Sigmoid colon (tissue), 7 donors: ENCODE measurements around the gene GOPC. TPM values are rescaled to one million over a fixed set of nuclear protein-coding genes. Genes with fewer than 3 reads are reported as not detected.
"Not testable (repeated sequence)": the region's sequence is repeated elsewhere in the genome, so short reads cannot be mapped to it uniquely, and the experiment has no call there.

ENCODE experiments used
- DNase-seq: peaks from one replicate; pipeline ENCODE4 v3.0.0-alpha.2; 2019
- H3K27ac ChIP-seq, 4 donors: fragments of 200-600 bp; sonication (generic); one replicate each; pipeline ENCODE4 v1.5.1; 2016 to 2019; ENCODE audit warnings: mild to moderate bottlenecking in 1 of 4
- H3K27me3 ChIP-seq, 3 donors: fragments of 200-600 bp; sonication (generic); one replicate each; pipeline ENCODE4 v1.5.1; 2019; ENCODE audit warnings: mild to moderate bottlenecking in 1 of 3
- H3K36me3 ChIP-seq, 4 donors: fragments of 200-600 bp; sonication (generic); one replicate each; pipeline ENCODE4 v1.5.1; 2016 to 2019
- H3K4me1 ChIP-seq, 4 donors: fragments of 200-600 bp; sonication (generic); one replicate each; pipeline ENCODE4 v1.5.1; 2017 to 2019
- H3K4me3 ChIP-seq, 4 donors: fragments of 200-600 bp; sonication (generic); one replicate each; pipeline ENCODE4 v1.5.1; 2017 to 2019; ENCODE audit warnings: mild to moderate bottlenecking in 2 of 4, moderate library complexity in 1 of 4
- H3K9me3 ChIP-seq, 4 donors: fragments of 200-600 bp in 3 of 4; sonication (generic) in 3 of 4; one replicate each; pipeline versions ENCODE4 v1.5.1 to v1.6.1; 2013 to 2019
- CTCF ChIP-seq, 4 experiments: fragments of 450-650 bp in 3 of 4; fragments of 200-600 bp in 1 of 4; IDR thresholded peaks; one replicate each; pipeline ENCODE4 v1.5.1; 2016 to 2019; ENCODE audit warnings: antibody characterized with exemption in 4 of 4, mild to moderate bottlenecking in 3 of 4, moderate library complexity in 2 of 4
- EP300 ChIP-seq, 4 donors: sonication (generic); formaldehyde crosslinking; IDR thresholded peaks; one replicate each; pipeline ENCODE4 v1.6.1; 2017; ENCODE audit warnings: antibody characterized with exemption in 4 of 4
- POLR2A ChIP-seq, 2 donors: fragments of 450-650 bp; IDR thresholded peaks; one replicate each; pipeline ENCODE4 v1.6.1; 2016; ENCODE audit warnings: antibody characterized with exemption in 2 of 2, mild to moderate bottlenecking in 2 of 2, moderate library complexity in 2 of 2
- POLR2AphosphoS5 ChIP-seq, 4 donors: sonication (generic); formaldehyde crosslinking; IDR thresholded peaks; one replicate each; pipeline ENCODE4 v1.6.1; 2017; ENCODE audit warnings: antibody characterized with exemption in 4 of 4
- WGBS, 2 donors: extraction: QIAGEN DNeasy Blood & Tissue Kit; methylation state at CpG; one replicate each; pipeline ENCODE4 v1.1.7; 2013; 5-methylcytosine and 5-hydroxymethylcytosine counted together
- intact Hi-C: fragments of 100-400 bp; cut with DNase I; formaldehyde crosslinking; loops from one replicate; pipeline ENCODE4 v1.15.1; 2023
- polyA plus RNA-seq, 3 donors: library from polyadenylated mRNA; stranded (reverse); fragments of 200-250 nt; gene quantifications; one replicate each; pipeline ENCODE4 v1.2.3, GENCODE V29; 2013
- total RNA-seq, 4 donors: library from RNA; depleted of rRNA; stranded (reverse); fragments of >200 nt; gene quantifications; one replicate each; pipeline ENCODE4 v1.1.0, GENCODE V29; 2016
- donor health status: healthy with polysubstance abuse.
- donor health status: Bipolar disorder and iron deficiency.
- donor health status: healthy.

GOPC gene
- total and polyA plus RNA-seq, 7 donors = 14.8 to 28.1 (median 26.0) TPM

DNA sequence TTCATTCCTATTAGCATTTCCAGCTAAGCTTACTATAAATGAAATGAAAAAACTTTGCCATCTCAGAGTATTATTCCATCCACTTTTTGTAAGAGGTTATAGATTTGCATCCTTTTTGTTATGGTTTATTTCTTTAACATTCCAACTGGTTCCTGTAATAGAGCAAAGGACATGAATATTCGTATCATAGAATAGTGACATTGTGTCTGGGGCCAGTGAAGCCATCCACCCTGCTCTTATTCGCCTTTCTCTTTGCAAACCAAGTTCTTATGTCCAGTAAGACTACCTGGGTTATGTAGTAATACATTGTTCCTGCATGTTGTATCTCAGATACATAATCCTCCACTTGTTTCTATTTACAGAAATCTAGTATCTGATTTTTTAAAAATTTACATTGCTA lies 76.7 kb downstream of the GOPC start:
- H3K36me3 ChIP-seq = no peaks in the 10 kb centered on the region
- intact Hi-C loops = no loop called here
- 95 to 100% methylated on average over 2 of the region's 2 CpGs for WGBS, 2 donors

GRCh38 chr6:117521791-117522502 lies 80.4 kb downstream of the GOPC start:
- intact Hi-C loops = no loop called here
- TF ChIP-seq EP300 (IDR thresholded peaks at IDR 0.05) = no peak
- no peak for TF ChIP-seq CTCF (IDR thresholded peaks at IDR 0.05)
- TF ChIP-seq POLR2A (IDR thresholded peaks at IDR 0.05) = no peak
- no peak for TF ChIP-seq POLR2AphosphoS5 (IDR thresholded peaks at IDR 0.05)
- Histone ChIP-seq H3K27me3 (no peaks in the 10 kb centered on the region), H3K9me3 (no peaks in the 10 kb centered on the region), H3K36me3 (no peaks in the 10 kb centered on the region), H3K27ac (no peak overlapping the region), H3K4me3 (no peak overlapping the region), H3K4me1 (no peaks in the 10 kb centered on the region)
- WGBS, 2 donors = 91 to 92% methylated on average over 5 of the region's 5 CpGs
- no peak for DNase-seq

More for the DNA sequence above, 76.7 kb downstream of the GOPC start:
- H3K27me3 ChIP-seq = no peaks in the 10 kb centered on the region
- no peaks in the 10 kb centered on the region for H3K9me3 ChIP-seq
- H3K27ac ChIP-seq = no peak overlapping the region
- H3K4me3 ChIP-seq = no peak overlapping the region
- no peak for DNase-seq
- TF ChIP-seq EP300 (IDR thresholded peaks at IDR 0.05) = no peak
- TF ChIP-seq POLR2A (IDR thresholded peaks at IDR 0.05) = no peak
- H3K4me1 ChIP-seq = no peaks in the 10 kb centered on the region

- Histone ChIP-seq H3K4me3 (no peak overlapping the region), H3K9me3 (no peaks in the 10 kb centered on the region), H3K27me3 (no peaks in the 10 kb centered on the region), H3K4me1 (no peaks in the 10 kb centered on the region), H3K36me3 (no peaks in the 10 kb centered on the region), H3K27ac (no peak overlapping the region)
- TF ChIP-seq POLR2A (IDR thresholded peaks at IDR 0.05) = no peak
- TF ChIP-seq CTCF (IDR thresholded peaks at IDR 0.05) = no peak
- TF ChIP-seq POLR2AphosphoS5 (IDR thresholded peaks at IDR 0.05) = no peak
- TF ChIP-seq EP300 (IDR thresholded peaks at IDR 0.05) = no peak
- 94% methylated on average over 4 of the region's 4 CpGs for WGBS, 2 donors
- intact Hi-C loops = no loop called here
- no peak for DNase-seq
Measured at GRCh38 chr6:117520603-117521395, 81.5 kb downstream of the GOPC start.

DNA sequence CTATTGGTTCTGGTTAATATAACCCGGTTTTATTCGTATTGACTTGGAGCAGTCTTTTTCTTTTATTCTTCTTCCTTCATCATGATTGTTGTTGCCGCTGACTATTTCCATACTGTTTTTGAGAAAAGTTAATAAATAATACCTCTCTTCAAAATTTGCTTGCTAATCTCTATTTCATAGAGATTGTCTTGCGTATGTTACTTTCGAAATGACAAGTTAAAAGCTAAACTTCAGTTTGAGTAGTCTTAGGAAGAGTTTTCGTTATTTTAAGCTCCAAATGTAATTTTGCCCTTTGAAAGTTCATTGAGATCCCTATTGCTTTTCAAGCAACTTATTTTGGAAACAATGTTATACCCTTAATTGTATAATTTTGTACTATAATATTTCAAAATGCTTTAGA lies 83.4 kb downstream of the GOPC start:
- no peaks in the 10 kb centered on the region for H3K27me3 ChIP-seq
- no peaks in the 10 kb centered on the region for H3K4me1 ChIP-seq
- no peak overlapping the region for H3K27ac ChIP-seq
- TF ChIP-seq POLR2A (IDR thresholded peaks at IDR 0.05) (no peak), POLR2AphosphoS5 (IDR thresholded peaks at IDR 0.05) (no peak)
- intact Hi-C loops = no loop called here
- no peaks in the 10 kb centered on the region for H3K36me3 ChIP-seq
- DNase-seq = no peak
- H3K9me3 ChIP-seq = no peaks in the 10 kb centered on the region
- H3K4me3 ChIP-seq = no peak overlapping the region
- WGBS, 2 donors = 96% methylated on average over 6 of the region's 6 CpGs

DNA sequence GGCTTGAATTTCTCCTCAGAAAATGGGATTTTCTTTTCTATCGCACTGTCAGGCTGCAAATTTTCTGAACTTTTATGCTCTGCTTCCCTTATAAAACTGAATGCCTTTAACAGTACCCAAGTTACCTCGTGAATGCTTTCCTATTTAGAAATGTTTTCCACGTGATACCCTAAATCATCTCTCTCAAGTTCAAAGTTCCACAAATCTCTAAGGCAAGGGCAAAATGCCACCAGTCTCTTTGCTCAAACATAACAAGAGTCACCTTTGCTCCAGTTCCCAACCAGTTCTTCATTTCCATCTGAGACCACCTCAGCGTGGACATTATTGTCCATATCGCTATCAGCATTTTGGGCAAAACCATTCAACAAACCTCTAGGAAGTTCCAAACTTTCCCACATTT lies 84.3 kb downstream of the GOPC start:
- DNase-seq, H3K4me1 ChIP-seq, H3K4me3 ChIP-seq, H3K27ac ChIP-seq, H3K27me3 ChIP-seq, H3K36me3 ChIP-seq, intact Hi-C loops, H3K9me3 ChIP-seq: not testable (repeated sequence)
- WGBS, 2 donors = 93 to 94% methylated on average over 5 of the region's 5 CpGs

GRCh38 chr6:117515326-117515725 lies 87.0 kb downstream of the GOPC start:
- DNase-seq = no peak
- H3K36me3 ChIP-seq = no peaks in the 10 kb centered on the region
- H3K4me3 ChIP-seq = no peak overlapping the region
- TF ChIP-seq POLR2A (IDR thresholded peaks at IDR 0.05) = no peak
- TF ChIP-seq EP300 (IDR thresholded peaks at IDR 0.05) = no peak
- TF ChIP-seq CTCF (IDR thresholded peaks at IDR 0.05) = no peak
- TF ChIP-seq POLR2AphosphoS5 (IDR thresholded peaks at IDR 0.05) = no peak
- no peaks in the 10 kb centered on the region for H3K27me3 ChIP-seq
- no peaks in the 10 kb centered on the region for H3K9me3 ChIP-seq
- no peak overlapping the region for H3K27ac ChIP-seq
- no peaks in the 10 kb centered on the region for H3K4me1 ChIP-seq
- intact Hi-C loops = no loop called here
